ENCODE data around the gene CD151.

The CD151 gene

DNA sequence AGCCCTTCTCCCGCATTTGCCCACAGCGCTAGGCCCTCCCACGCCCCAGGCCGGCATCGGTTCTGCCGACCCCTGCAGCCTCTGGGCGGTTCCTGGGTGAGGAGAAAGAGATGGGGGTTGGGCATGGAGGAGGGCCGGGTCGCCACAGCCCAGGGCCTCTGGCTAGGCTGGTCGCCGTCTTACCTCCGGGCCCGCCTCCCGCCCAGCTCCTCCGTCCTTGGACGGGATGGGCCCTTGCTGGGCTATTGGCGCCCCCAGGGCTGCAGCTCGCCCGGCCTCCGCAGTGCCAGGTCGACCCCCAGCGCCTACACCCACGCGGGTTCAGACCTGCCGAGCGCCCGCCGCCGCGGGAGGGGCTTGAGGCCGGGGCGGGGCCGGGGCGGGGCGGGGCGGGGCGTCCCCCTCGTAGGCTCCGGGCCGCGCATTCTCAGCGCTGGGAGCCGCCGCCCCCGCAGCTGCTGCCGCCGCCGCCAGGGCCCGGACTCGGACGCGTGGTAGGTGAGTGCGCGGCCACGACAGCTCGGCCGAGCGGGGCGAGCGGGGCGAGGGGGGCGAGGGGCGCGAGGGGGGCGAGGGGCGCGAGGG lies at the start of gene CD151:
Gene CD151, plus strand, starts transcription at position 424 of the 585 bp plus-strand sequence. CDS start 3,118 bp downstream, outside the sequence.
- DNase-seq = peak in 1 of 2 donors; percentile 62

DNA sequence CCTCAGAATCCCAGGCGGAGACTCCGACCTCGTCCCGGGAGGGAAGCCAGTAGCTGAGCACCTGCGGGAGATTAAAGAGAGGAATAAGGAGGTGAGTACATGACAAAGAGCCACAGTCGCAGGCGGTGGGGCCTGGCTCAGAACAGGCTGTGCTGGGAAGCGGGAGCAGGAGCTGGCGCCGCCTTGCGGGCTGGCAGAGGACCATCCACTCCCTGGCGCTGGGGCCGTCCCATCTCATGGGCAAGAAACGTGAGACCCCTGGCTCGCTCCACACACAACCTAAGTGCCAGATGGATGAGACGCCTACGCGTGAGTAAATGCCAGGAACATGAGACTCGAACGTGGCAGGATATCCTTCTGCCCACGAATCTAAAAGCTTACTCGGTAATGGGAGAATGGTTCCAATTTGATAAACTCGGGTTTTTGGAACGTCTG lies 49.2 kb upstream of the CD151 start:
- peak; percentile 5 to 13 for DNase-seq

DNA sequence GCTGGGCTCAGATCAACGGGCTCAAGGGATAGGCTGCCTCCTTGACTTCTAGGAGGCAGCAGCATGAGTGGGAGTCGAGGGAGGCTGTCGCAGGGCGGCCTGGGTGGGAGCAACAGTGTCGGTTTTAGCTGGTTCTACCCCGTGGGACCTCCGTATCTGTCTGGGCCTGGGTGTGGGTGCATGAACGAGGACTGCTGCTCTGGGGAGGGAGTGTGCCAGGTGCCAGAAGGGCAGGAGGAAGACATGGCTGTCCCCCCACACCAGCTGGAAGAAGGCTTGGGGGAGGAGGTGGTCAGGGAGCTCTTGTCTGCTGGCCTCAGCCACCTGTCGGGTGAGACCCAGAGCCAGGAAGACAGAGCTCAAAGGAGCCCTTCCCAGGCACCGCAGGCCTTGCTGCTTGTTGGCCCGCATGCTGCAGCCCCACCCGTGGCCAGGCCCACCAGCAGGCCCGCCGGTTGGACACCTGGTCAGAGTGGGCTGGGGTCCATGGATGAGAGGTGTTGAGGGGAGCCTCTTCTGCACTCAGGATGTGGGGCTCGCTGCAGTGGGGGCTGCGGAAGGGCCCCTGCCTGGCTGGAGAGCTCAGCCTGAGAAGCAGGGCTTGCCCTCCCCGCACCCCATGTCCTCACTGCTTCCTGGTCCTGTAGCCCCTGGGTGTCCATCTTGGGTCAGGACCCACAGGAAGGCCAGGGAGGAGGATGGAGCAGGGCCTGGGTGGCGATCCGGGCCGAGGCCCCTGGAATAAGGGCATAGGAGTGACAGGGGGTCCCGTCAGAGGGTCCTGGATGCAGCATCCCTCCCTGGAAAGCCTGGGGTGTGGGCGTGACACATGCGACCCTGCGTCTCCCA lies 46.3 kb upstream of the CD151 start:
- no peak for DNase-seq

DNA sequence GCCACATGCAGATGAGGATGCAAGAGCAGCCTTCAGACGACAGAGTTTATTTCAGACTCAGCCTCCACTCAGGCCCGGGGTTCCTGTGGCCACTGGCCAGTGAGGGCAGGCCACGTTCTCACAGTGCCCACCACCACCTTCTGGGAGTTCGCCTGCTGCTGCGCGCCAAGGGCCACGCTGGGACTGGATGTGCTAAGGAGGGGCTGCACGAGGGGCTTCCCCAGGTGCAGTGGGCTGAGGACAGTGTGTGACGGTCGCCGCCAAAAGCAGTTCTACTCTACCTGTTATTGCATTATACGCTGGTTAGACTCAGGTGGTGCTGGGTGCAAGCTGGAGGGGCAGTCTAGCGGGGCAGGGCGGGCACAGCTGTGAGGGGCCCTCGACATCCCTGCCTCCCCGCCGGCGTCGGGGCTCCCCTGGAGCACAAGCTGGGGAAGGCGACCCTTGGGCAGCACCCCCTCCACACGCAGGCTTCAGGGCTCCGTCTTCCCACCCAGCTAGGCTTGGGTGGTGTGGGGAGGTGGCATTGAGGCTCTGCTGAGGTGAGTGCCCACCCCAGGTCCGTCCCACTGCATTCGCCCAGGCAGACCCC lies 45.6 kb upstream of the CD151 start:
- DNase-seq = no peak

DNA sequence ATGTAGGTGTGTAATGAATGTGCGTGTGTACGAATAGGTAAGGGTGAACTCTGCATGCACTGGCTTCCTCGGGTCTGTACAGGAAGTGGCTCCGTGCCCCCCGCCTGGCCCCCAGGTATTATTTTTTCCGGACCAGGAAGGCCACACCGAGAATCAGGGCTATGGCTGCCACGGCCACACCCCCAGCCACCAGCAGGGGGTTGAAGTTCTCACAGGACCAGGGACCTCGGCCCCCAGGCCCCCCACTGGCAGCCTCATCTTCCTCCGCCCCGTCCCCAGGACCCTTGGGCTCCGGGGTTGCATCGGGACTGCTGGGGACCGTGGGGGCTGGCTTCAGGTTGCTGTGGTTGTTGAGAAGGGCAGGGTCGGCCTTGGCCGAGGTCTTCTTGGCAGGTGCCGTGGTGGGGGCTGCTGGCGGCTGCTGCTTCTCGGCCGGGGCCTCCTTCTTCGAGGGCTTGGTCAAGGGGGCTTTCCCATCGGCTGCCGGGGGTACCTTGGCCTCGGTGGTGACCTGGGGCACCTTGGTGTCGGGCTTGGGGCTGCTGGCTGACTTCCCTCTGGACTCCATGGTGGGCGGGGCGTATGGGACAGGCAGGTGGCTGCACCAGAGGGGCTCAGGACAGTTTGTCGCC lies 44.6 kb upstream of the CD151 start:
- DNase-seq = no peak

DNA sequence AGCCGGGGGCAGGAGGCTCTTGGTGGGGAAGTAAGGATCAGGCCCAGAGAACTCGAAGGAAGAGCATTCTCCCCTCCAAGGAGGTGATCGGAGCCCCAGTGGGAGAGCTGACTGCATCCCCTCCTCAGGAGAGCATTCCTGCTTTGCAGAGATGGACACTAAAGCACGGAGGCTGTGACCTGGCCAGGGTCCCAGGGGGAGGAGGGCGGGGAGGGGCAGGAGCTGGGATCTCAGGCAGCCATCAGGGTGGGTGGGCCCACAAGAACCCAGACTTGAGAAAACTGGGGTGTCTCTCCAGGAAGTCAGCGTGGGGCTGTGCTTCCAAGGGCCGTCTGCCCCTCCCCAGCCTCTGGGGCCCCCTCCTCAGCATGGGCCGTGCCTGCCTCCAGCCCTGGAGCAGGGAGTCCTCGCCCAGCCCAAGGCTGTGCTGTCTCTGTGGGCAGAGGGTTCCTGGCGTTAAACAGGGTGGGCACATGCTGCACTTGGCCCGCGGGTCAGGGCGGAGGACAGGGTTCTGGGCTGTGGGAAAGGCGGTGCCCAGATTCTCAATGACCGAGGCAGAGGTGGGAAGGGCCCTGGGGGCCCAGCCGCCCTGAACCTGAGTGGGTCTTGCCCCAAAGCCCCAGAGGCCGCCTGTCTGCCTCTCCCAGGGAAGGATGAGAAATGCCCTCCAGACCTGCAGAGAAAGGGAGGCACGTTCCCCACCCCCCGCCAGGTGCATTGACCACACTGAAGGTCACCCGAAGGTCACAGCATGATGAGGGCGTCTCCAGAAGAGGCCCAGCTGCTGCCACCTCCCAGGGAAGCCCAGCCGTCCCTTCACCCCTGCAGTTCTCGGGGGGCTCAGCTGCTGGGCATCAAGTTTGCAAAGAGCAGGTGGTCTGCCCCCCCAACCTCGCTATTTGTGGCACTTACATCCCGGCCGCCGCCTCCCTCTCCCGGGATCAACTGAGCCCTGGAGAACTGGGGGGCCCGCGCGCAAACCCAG lies 43.5 kb upstream of the CD151 start:
- DNase-seq = no peak

DNA sequence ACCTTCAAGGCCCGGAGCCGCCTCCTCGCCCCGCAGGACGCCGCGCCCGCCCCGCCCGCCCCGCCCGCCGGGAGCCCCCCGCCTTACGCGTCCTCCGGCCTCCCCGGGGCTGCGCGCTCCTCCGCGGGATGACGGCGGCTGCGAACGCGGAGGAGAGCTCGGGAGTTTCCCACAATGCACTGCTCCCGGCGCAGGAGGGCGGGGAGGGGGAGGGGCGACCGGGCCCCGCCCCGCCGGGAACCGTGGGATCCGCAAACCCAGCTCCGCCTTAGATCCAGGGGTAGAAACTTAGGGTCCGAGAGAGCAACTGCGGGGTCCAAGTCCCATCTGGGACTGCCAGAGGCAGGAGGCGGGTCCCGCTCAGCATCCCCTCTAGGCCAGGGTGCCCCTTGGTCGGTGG lies 42.8 kb upstream of the CD151 start, which contains the start of gene CEND1:
Gene CEND1, minus strand, starts transcription at position 148 of the 400 bp plus-strand sequence. CDS start 1,514 bp downstream, outside the sequence.
- no peak for DNase-seq

DNA sequence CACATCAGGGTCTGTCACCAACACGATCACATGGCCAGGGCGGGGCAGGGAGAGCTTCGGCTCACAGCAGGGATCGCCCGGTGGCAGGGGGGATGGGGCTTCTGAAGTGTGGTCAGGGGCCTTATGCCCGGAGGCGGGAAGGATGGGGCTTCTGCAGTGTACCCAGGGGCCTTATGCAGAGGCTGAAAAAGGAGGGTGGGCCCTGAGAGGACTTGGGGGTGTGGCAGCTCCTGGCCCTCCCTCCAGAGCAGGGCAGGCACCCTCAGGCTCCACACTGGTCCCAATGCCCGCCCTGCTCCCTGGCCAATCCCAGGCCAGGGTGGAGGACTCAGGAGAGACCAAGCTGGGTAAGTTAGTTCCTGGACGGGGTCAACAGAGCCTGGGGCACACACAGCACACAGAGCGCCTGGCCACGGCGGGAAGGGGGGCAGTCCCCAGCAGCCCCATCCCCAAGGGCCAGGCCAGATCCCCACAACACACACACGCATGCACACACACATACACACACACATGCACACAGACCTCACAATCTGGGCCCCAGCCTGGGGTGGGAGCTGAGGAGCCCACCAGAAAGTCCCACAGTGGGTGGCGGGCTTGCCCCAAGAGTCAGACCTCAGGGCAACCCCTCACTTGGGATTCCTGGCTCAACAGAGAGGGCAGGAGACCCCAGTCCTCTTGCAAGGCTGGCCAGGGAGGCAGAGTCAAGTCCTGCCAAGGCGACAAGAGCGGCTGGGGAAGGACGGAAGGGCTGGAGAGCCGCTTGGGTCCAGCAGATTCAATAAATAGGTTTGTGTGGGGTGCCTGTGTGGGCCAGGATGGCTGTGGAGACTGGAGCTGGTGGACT lies 41.8 kb upstream of the CD151 start:
- DNase-seq = no peak

DNA sequence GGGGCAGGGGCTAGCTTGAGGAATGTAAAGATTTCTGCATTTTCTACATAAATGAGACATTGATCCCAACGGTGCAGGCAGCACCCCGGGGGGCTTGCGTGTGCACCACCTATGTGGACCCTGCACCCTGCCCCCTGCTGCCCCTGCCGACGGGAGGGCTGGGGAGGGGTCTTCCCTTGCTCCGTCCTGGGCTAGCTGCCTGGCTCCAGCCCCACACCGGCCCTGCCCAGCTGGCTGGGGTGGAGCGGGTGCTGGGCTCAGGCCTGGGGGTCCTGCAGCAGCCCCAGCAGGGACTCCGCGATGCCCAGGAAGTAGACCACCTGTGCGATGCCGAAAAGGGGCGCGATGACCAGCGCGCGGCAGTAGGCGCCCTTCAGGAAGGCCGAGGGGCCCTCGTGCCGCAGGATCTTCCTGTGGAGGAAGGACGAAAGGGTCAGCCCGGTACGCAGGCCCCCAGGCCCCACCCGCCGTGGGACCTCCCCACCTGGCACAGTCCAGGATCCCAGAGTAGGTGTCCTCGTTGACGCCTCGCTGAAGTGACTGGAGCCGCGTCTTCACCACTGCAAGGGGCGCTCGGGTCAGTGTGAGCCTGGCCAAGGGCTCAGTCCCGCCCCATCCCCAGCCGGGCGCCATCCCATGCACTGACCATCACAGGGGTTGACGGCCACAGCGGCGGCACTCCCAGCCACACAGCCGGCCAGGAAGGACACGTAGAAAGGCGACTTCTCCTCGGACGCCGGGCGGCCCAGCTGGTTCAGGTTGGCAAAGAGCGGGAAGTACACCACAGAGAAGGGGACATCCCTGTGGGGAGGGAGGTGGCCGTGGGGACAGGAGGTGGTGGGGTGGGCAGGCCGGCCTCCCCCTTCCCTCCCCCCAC lies 40.9 kb upstream of the CD151 start:
- DNase-seq = no peak

DNA sequence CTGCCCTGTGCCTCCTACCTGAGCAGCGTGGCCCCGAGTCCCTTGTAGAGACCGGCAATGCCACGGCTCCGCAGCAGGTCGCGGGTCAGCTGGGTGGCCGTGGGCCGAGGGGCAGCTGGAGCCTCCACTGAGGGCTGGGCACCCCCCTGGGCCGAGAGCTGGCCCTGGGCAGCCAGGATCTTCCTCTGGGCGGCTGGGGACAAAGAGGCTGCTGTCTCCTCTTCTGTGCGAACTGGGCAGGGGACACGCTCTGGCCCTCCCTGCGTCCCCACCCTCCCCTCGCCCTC lies 40.3 kb upstream of the CD151 start:
- no peak for DNase-seq

DNA sequence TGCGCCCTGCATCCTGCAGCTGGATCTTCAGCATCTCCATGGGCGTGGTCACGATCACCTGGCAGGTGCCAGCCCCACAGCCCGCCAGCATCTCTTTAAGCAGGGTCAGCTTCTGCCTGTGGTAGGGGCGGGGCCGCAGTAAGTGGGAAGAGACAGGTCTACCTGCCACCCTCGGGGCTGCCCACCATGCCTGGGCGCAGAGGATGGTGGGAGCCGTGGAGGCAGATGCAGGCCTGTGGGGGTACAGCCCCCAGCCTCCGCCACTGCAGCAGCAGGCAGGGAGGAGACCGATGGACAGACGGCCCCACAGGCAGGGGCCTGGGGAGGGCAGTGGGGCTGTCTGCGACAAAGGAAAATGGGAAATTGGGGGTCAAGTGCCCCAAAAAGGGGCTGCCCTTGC lies 39.9 kb upstream of the CD151 start:
- DNase-seq = no peak

DNA sequence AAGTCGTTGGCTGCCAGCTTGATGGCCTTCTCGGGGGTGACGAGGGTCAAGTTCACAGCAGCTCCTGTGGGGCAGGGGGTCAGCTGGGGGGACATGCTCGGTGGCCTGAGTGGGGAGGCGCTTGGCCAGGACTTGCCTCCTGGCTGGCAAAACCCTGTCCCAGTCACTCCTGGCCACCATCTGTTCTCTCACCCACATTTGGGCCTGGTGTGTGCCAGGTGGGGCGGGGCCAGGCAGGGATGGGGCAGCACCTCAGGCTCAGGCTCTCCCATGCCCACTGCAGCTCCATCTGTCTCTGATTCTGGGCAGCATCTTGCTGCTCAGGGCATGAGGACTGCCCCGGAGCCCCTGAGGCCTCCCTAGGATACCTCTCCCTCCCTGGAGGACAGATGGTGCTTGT lies 39.2 kb upstream of the CD151 start:
- DNase-seq = no peak

DNA sequence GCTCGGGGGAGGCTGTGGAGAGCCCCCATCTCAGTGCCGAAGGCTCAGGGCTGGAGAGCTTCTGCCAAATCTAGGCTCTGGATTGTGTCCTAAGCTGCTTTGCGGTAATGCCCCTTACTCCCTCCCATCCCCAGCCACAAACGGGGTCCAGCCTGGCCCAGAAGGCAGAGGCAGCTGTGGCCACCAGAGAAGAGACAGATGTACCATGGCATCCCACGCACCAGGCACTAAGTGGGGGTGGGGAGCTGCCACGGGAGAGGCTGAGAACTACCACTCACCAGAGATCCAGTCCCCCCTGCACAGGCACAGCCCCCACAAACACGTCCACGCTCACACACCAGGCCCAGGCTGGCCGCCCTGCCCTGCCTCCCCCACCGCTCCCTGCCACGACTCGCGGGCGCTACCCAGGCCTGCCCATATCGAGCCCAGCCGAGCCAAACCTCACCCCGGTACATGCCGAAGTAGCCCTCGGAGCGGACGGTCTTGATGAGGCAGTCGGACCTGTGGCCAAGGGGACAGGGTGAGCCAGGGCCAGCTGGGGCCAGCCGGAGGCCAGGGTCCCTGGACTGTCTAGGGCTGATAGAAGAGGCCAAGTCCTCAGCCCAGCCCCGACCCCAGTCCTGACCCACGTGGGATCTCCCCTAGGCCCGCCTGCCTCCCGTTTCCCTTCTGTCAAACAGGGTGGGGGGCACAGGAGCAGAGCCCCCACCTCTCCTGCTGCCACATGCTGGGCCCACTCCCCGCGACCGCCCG lies 38.6 kb upstream of the CD151 start:
- no peak for DNase-seq

DNA sequence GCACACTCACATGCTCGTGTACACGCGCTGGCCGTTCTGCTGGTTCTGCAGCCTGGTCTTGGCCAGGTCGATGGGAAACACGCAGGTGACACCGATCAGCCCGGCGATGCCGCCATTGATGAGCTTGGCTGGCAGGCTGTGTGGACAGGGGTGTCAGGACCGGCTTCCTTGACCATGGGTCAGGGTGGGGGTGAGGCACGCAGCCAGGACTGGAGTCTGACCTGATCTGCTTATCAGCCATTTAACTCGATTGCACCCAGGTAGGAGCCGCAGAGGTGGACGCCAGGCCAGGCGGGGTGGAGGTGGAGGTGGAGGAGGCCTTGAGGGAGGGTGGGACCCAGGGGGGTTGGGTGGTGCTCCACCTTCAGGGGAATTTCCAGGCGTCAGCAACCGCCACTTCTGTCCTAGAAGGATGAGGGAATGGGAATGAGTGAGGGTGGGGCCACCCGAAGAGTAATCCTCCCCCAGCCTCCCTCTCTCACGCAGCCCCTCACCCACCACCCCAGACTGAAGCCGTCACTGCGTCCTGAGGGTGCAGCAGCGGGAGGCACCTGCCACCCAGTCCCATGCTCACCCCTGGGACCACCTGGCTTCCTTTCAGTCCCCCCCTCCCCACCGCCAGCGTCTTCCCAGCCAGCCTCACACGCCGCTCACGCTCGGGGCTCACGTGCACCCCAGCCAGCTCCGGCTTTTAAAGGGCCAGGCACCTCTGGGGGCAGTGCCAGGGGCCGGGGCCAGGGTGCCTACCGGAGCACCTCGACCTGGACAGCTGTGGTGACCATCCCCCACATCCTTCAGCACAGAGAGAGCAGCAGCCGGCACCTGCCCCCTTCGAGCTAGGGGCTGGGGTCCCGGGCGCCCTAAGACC lies 37.8 kb upstream of the CD151 start:
- no peak for DNase-seq

DNA sequence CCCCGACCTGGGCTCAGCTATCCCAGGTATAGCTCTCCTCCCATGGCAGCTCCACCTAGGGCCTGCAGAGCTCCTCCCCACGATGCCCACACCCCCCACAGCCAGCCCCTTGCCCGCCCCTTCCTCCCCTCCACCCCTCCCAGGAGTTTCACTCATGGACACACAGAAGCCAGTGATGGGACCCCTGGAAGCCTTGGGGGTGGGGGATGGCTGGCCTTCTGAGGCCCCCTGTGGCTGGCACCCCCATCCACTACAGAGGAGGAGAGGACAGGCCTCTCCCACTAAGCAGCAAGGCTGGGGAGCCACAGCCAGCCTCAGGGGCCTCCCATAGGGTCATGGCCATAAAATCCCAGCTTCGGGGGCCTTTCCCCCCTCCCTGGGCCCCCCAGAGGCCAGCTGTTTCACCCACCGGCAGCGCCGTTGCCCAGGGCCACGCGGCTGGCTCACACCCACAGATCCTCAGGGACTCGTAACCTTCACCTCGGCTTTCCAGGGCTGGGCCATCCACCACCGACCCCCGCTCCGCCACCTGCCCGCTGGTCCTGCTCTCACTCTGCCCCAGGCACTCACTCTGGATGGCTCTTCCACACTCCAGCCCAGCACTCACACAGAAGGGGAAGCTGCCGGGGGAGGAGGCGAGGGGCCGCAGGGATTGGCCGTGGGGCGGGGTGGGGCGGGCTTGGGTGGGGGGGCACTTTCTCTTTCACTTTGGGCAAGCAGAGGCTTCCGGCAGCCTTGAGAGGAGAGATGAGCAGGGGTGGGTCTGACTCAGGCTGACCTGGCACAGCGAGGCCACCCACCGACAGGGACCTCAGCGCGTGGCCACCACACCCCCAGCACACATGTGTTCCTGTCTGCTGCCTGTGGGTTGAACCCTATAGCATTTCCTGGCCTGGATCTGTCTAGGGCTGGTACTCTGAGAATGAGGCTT lies 36.9 kb upstream of the CD151 start:
- DNase-seq = peak; percentile 71 to 90

DNA sequence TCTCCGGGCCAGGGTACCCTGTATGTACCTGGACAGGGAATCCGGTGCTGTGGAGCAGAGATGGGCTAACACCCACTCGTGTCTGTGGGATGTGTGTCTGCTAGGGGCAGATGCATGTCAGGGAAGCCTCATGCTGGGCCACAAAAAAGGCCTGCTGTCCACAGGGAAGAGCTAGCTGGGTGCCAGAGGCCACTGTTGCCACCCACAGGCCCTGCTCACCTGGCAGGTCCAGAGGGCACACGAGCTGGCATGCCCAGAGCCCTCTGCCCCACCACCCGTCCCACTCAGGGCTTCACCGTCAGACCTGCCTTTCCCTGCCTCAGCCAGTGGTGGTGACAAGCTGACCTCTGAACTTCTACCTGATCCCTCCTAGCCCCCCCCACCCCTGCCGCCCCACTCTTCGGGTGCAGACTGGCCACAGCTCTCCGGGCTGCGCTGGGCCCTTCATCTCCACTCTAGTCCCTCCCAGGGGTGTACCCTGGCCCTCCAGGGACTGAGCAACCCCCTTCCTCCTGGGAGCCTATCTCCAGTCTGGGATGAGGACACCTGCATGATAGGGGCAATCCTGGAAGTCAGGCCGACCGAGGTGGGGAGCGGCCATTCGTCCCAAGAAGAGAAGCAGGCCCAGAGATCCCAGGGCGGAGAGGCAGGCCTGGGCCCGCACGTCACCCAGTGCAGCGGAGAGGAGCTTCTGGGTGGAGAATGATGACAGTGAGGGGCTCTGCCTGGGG lies 36.0 kb upstream of the CD151 start:
- DNase-seq = no peak
